A549 (cell line): Measurements from ENCODE around the gene GSTO1.

Experiments used
- CTCF ChIP-seq: fragments of >200 bp; sonication (Bioruptor Twin); formaldehyde crosslinking; IDR thresholded peaks from 3 replicates; pipeline ENCODE4 v1.5.1; 2016
- KDM1A ChIP-seq: fragments of 200-600 bp; sonication (generic); IDR thresholded peaks from 2 replicates; pipeline ENCODE4 v1.6.1; 2016; ENCODE audit warnings: low read depth, mild to moderate bottlenecking
- MAX ChIP-seq: IDR thresholded peaks from 2 replicates; pipeline ENCODE4 v1.6.1; 2012
- MAZ ChIP-seq: fragments of 150-350 bp; IDR thresholded peaks from 2 replicates; pipeline ENCODE4 v1.6.1; 2014; ENCODE audit warnings: antibody characterized with exemption, low read depth, low read length, borderline replicate concordance
- POLR2A ChIP-seq: IDR thresholded peaks from 2 replicates; pipeline ENCODE4 v1.6.1; 2012; ENCODE audit warnings: mild to moderate bottlenecking, low read length
- RAD21 ChIP-seq, 2 experiments: fragments of >200 bp in 1 of 2; sonication (Bioruptor Twin) in 1 of 2; formaldehyde crosslinking in 1 of 2; IDR thresholded peaks in 1 of 2; conservative IDR thresholded peaks in 1 of 2; 2 replicates in 1 of 2; 3 replicates in 1 of 2; pipeline ENCODE4 v1.6.1; 2012 to 2018; ENCODE audit warnings: inconsistent platforms in 1 of 2
- RFX5 ChIP-seq: fragments of 450-650 bp; IDR thresholded peaks from 2 replicates; pipeline ENCODE4 v1.7.1; 2014; ENCODE audit warnings: antibody characterized with exemption, mild to moderate bottlenecking, moderate library complexity

- TF ChIP-seq POLR2A, result no peak
- TF ChIP-seq CTCF, result no peak
- TF ChIP-seq RFX5, result no peak
- no peak for TF ChIP-seq MAX
- TF ChIP-seq KDM1A, result no peak
- TF ChIP-seq RAD21 (conservative IDR thresholded peaks at IDR 0.05 in 1 of 2, IDR thresholded peaks at IDR 0.05 in 1 of 2), result no peak
- no peak for TF ChIP-seq MAZ
These were observed 20.9 kb upstream of the GSTO1 start for GRCh38 chr10:104233817-104234216.
